Measurements from ENCODE around the gene PCAT6.
"Not testable (repeated sequence)": the region's sequence is repeated elsewhere in the genome, so short reads cannot be mapped to it uniquely, and the experiment has no call there.

PCAT6 gene

DNA sequence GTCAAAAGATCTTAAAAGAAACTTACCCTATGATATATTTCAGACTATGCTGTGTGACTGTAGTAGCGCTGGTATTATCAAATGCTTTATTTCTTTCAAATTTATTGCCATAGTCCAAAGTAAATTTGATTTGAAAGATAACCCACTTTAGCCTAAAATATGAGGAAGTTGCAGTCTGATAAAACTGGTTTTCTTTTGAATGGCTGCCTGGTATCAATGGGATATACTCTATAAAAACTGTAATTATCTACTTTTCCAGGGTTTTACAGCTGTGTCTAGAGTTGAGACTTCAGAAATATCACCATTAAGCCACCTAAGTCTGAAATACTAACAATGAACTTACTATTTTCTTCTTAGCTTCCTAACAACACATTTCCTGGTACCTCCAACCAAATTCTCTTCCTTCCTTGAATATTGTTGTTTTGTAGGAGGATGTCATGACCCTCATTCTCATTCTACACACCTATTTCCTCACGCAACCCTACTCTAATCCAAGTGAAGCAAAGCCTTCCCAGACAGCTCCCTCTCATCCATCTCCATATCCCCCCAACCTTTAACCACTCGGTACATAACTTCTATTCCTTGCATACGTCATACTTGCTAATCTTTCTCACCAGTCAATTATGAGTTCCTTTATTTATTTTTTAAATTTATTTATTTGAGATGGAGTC, 19.5 kb upstream of the PCAT6 start:
- no peak for DNase-seq (ENCODE audit: low read depth)
- H3K4me3 ChIP-seq (ENCODE audit: low read depth, low read length) = no peak overlapping the region
- TF ChIP-seq, protein P1, sequence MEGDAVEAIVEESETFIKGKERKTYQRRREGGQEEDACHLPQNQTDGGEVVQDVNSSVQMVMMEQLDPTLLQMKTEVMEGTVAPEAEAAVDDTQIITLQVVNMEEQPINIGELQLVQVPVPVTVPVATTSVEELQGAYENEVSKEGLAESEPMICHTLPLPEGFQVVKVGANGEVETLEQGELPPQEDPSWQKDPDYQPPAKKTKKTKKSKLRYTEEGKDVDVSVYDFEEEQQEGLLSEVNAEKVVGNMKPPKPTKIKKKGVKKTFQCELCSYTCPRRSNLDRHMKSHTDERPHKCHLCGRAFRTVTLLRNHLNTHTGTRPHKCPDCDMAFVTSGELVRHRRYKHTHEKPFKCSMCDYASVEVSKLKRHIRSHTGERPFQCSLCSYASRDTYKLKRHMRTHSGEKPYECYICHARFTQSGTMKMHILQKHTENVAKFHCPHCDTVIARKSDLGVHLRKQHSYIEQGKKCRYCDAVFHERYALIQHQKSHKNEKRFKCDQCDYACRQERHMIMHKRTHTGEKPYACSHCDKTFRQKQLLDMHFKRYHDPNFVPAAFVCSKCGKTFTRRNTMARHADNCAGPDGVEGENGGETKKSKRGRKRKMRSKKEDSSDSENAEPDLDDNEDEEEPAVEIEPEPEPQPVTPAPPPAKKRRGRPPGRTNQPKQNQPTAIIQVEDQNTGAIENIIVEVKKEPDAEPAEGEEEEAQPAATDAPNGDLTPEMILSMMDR (IDR thresholded peaks at IDR 0.05; ENCODE audit: low read depth, low read length, missing control alignments) = no peak

DNA sequence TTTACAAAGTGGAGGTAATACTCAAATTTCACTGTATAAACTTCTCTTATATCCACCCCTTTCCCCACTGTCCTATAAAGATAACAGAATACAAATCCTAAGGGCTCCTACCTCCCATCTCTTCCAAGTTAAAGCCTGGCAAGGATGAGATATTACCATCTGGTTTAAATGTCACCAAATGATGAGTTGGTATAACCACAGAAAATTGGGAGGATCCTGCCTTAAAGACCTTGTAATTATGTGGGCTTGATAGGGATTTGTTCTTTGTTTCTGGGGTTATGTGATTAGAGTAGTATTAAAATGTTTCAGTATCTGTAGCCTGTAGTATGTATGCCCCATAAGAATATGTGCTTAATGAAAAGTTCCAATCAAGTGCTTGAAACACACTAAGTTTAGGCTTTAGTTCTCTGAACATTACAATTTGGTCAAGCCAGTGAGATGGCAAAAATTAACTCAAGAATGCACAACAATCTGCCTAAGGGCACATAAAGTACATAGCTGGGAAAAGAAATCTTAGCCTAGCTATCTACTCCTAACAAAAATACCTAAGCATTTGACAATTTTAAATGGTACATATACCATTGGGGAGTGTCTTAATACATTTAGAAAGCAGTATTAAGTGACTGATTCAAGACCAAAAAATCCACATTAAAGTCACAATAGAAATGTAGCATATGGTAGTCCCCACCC, 16.6 kb upstream of the PCAT6 start:
- no peak overlapping the region for H3K4me3 ChIP-seq (ENCODE audit: low read depth, low read length)
- TF ChIP-seq, protein P1 (IDR thresholded peaks at IDR 0.05; ENCODE audit: low read depth, low read length, missing control alignments) = no peak
- no peak for DNase-seq (ENCODE audit: low read depth)

- not testable (repeated sequence) for DNase-seq (ENCODE audit: low read depth); H3K4me3 ChIP-seq (ENCODE audit: low read depth, low read length)
These were observed 15.8 kb upstream of the PCAT6 start for GRCh38 chr1:202794931-202795330.

GRCh38 chr1:202796670-202797069, 14.1 kb upstream of the PCAT6 start:
- TF ChIP-seq, protein P1 (IDR thresholded peaks at IDR 0.05; ENCODE audit: low read depth, low read length, missing control alignments) = no peak
- H3K4me3 ChIP-seq (ENCODE audit: low read depth, low read length) = no peak overlapping the region
- no peak for DNase-seq (ENCODE audit: low read depth)

- no peak for DNase-seq (ENCODE audit: low read depth)
- TF ChIP-seq, protein P1 (IDR thresholded peaks at IDR 0.05; ENCODE audit: low read depth, low read length, missing control alignments) = no peak
- no peak overlapping the region for H3K4me3 ChIP-seq (ENCODE audit: low read depth, low read length)
These were observed 12.5 kb upstream of the PCAT6 start for GRCh38 chr1:202798260-202798659.

- TF ChIP-seq, protein P1 (IDR thresholded peaks at IDR 0.05; ENCODE audit: low read depth, low read length, missing control alignments) = no peak
- H3K4me3 ChIP-seq (ENCODE audit: low read depth, low read length) = no peak overlapping the region
- no peak for DNase-seq (ENCODE audit: low read depth)
These were observed 11.9 kb upstream of the PCAT6 start for GRCh38 chr1:202798792-202799331.

DNA sequence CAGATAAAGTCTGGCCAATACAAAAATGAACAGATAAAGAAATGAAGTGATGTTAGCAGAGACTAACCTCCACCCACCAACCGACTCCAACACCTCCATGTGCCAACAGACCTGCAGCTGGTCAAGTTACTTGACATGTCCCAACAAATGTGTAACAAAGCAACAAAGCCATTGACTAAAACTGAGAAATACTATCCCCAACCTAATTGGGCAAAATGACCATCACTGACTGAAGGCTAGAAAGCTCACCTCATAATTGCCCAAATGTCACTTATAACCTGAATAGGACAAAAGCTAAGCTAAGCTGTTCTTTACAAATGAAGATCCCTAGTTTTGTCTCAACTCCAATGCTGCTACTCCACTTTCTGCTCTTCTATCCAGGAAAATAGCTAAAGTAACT, 10.0 kb upstream of the PCAT6 start:
- no peak overlapping the region for H3K4me3 ChIP-seq (ENCODE audit: low read depth, low read length)
- TF ChIP-seq, protein P1 (IDR thresholded peaks at IDR 0.05; ENCODE audit: low read depth, low read length, missing control alignments) = no peak
- no peak for DNase-seq (ENCODE audit: low read depth)

Measured in GM12864 (cell line).